ENCODE data around the gene PYHIN1.

PYHIN1 gene

DNA sequence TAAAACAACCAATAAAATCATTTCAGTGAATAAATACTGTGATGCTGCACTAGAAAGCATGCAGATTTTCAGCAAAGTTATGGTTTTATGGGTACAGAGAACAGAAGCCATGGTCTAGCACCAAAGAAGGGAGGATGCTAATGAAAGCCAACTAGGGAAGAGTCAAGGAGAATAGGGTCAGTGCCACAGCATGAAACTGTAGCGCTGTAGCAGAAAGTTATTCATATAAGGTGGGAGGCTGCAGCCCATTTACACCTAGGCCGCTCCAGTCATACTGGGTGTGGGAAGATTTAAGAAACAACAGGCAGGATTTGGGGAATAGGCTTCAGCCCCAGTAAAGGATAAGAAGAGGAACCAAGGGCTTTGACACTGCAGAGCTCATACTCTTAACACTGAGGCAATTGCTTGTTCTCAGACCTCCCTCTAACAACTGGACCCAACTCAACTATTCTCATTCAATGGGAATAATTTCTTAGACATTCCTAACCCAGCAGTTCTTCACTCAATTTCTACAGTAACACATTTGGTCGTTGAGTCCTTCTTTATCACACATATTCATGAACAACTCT, 82.7 kb downstream of the PYHIN1 start:
- DNase-seq (ENCODE audit: low read depth in 2 of 2) = no peak

DNA sequence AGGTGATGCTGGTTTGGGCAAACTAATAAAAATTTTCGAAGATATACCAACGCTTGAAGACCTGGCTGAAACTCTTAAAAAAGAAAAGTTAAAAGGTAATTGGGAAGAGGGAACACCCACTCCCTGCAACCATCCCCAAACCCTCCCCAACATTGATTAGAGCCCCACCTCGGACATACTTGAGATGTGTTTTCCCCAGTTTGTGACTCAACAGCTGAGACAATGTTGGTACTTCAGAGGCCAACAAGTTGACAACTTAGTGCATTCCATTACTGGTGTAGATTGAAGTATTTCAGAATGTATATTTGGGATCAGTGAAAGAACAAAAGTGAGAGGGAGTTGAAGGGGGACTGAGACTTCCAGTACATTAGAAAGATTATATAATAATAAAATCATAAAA, 83.5 kb downstream of the PYHIN1 start:
- no peak for DNase-seq (ENCODE audit: low read depth in 2 of 2)

DNA sequence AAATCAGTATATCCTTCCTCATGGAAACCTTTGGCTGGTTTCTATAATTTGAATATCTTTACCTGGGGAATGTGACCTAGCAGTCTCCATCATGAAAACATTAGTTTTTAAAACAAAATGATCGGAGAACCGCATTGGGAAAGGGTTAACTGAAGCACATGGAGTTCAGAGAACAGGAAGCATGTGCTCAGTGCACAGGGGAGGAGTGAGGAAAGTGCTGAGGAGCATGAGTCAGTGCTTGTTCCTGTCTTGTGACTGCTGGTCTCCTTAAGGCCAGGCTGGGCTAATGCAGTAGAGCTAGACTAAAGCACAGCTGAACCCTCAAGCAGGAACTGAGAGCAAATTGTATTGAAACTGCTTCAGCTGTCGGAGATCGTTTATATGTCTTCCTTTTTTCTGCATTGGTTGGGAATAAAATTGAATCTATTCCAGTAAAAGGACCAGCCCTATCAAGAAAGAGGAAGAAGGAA, 84.1 kb downstream of the PYHIN1 start:
- no peak for DNase-seq (ENCODE audit: low read depth in 2 of 2)

DNA sequence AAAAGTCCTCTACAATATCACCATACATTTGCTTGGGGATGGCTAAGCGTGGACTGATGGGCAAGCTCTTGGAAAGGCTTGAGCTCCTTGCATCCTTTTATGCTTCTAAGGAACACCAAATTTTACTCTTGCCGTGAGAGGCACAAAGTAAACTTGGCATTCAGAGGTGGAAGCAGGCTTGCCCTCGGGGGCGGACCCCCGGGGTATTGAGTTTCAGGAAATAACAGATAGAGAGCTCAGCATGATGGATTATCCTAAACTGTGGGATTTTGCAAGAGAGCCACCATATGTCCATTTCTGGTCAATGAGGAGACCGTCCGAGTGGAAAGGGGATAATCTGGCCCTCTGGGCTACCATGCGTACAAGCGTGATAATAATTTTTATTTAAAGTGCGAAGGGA, 92.4 kb downstream of the PYHIN1 start:
- no peak for DNase-seq (ENCODE audit: low read depth in 2 of 2)

DNA sequence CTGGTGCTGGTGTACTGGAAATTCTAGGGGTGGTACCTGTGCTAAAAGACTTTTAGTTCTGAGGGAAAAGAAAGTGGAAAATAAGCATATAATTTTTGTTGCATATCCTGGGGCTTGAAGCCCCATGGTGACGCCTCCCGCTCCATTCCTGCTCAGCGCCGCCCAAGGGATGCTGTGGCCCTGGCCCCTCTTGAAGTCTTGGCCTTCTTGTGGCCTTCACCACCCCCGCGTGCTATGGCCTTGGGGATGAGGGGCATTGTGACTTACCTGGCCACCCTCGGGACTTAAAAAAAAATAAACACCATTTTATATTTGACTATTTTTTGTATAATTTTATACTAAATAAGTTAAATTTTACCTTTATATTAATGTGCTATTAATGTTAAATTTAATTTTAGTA, 93.7 kb downstream of the PYHIN1 start:
- no peak for DNase-seq (ENCODE audit: low read depth in 2 of 2)
